ENCODE measurements around the gene TNNI3K. TPM values are rescaled to one million over a fixed set of nuclear protein-coding genes. Genes with fewer than 3 reads are reported as not detected.

TNNI3K gene
- total and polyA plus RNA-seq, 9 of the 15 experiments (the other 6 are each of a cell fraction or from before 2014, with no cell fraction given), result 0.21 to 0.53 (median 0.32) TPM; not detected in 5

GRCh38 chr1:74508449-74508848, 273.3 kb downstream of the TNNI3K start:
- Histone ChIP-seq H3K4me1 (replicated peaks in 1 of 2; ENCODE audit: control insufficient read depth in 2 of 2, insufficient read depth in 2 of 2, low read length in 2 of 2) (no peaks in the 10 kb centered on the region), H3K9me1 (ENCODE audit: control insufficient read depth, insufficient read depth, low read length) (no peaks in the 10 kb centered on the region), H3K79me2 (ENCODE audit: control insufficient read depth, insufficient read depth, low read length) (no peaks in the 10 kb centered on the region), H3K9me3 (replicated peaks; ENCODE audit: control insufficient read depth, insufficient read depth, low read depth, low read length) (no peaks in the 10 kb centered on the region), H3K4me3 (no peak overlapping the region), H3K36me3 (ENCODE audit: control insufficient read depth, insufficient read depth, low read length) (no peaks in the 10 kb centered on the region), H2AFZ (ENCODE audit: low read depth, low read length) (no peak overlapping the region), H3K9ac (ENCODE audit: insufficient read depth in 1 of 2, low read depth in 2 of 2, low read length in 2 of 2) (no peak overlapping the region), H3K4me2 (ENCODE audit: insufficient read depth, low read length) (no peak overlapping the region), H3K27ac (ENCODE audit: extremely low read depth, low read depth, low read length) (no peak overlapping the region), H3K27me3 (ENCODE audit: control insufficient read depth in 2 of 2, insufficient read depth in 2 of 2, low read length in 2 of 2) (no peaks in the 10 kb centered on the region), H4K20me1 (replicated peaks; ENCODE audit: control insufficient read depth, insufficient read depth, low read length) (no peaks in the 10 kb centered on the region)
- 0% methylated on average over 3 of the region's 3 CpGs for WGBS (ENCODE audit: insufficient coverage, low coverage, missing lambda C conversion rate)
- DNase-seq (ENCODE audit: extremely low read depth in 1 of 4, low spot score in 3 of 4), result no peak
- ChIA-PET CTCF (ENCODE audit: low intra/inter-chr PET ratio) (no interaction called here), POLR2A (no interaction called here)
- no peak for FAIRE-seq
- intact Hi-C loops (cut with micrococcal nuclease) (no loop called here), in situ Hi-C loops (cut with MboI) (no loop called here)
- no peak for ATAC-seq
- TF ChIP-seq FOXJ2 (tag; IDR thresholded peaks at IDR 0.05) (no peak), TCF3 (CRISPR knock-in tag; IDR thresholded peaks at IDR 0.05) (no peak), GTF2F1 (IDR thresholded peaks at IDR 0.05; ENCODE audit: low read depth, low read length) (no peak), SIN3B (IDR thresholded peaks at IDR 0.05; ENCODE audit: low read depth) (no peak), HOXB6 (CRISPR knock-in tag; IDR thresholded peaks at IDR 0.05; ENCODE audit: borderline replicate concordance) (no peak), ZNF407 (IDR thresholded peaks at IDR 0.05; ENCODE audit: low read depth) (no peak)
- TF ChIP-seq, protein P1, sequence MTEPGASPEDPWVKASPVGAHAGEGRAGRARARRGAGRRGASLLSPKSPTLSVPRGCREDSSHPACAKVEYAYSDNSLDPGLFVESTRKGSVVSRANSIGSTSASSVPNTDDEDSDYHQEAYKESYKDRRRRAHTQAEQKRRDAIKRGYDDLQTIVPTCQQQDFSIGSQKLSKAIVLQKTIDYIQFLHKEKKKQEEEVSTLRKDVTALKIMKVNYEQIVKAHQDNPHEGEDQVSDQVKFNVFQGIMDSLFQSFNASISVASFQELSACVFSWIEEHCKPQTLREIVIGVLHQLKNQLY (CRISPR knock-in tag; conservative IDR thresholded peaks at IDR 0.05), result no peak
- BruUV-seq (replicated peaks), result no TSS peak

Measured in K562 (cell line).